Activated CD4-positive, alpha-beta T cell treated with anti-CD3 and anti-CD28 coated beads, Interleukin-2, amount 10 ng/mL, durations not matched to agents 7 days and 5 days (primary cell): ENCODE data around the gene MICAL1. TPM values are rescaled to one million over a fixed set of nuclear protein-coding genes. Genes with fewer than 3 reads are reported as not detected.

Experiments used
- CTCF ChIA-PET: fragments of 350-600 bp; sonication (Branson Sonifier 250); formaldehyde crosslinking; loops from one replicate; lab custom pipeline; 2021; ENCODE audit warnings: antibody characterized with exemption; lab: Charles Lee
- POLR2A ChIA-PET: fragments of 350-600 bp; sonication (Branson Sonifier 250); formaldehyde crosslinking; loops from one replicate; lab custom pipeline; 2021; ENCODE audit warnings: antibody characterized with exemption; lab: Charles Lee
- DNase-seq: peaks from one replicate; pipeline ENCODE4 v3.0.0-alpha.2; 2020
- H3K27ac Mint-ChIP-seq: one replicate; pipeline ENCODE4 v1.8.0; 2021; ENCODE audit warnings: mild to moderate bottlenecking, moderate library complexity, mixed read lengths
- H3K27me3 Mint-ChIP-seq: one replicate; pipeline ENCODE4 v1.8.0; 2021; ENCODE audit warnings: mixed read lengths
- H3K36me3 Mint-ChIP-seq: one replicate; pipeline ENCODE4 v1.8.0; 2021; ENCODE audit warnings: low read depth, mixed read lengths
- H3K4me1 Mint-ChIP-seq: one replicate; pipeline ENCODE4 v1.8.0; 2021; ENCODE audit warnings: mixed read lengths
- H3K4me3 Mint-ChIP-seq: one replicate; pipeline ENCODE4 v1.8.0; 2021; ENCODE audit warnings: mild to moderate bottlenecking, moderate library complexity, mixed read lengths
- H3K9me3 Mint-ChIP-seq: one replicate; pipeline ENCODE4 v1.8.0; 2021; ENCODE audit warnings: mixed read lengths
- total RNA-seq, 2 experiments: library from RNA; stranded (reverse); gene quantifications; one replicate each; pipeline ENCODE4 v1.2.3, GENCODE V29; 2021

MICAL1 gene
- total RNA-seq, 2 experiments from 2014 or later, result 93.1 to 98.3 TPM

GRCh38 chr6:109458774-109459531, 3.4 kb upstream of the MICAL1 start:
- ChIA-PET POLR2A (interaction anchor here (0.6 kb wide), 1 partner anchor 149 kb away, joined by 3 read pairs; no protein-coding TSS in a partner anchor), CTCF (interaction anchor here (0.8 to 11.8 kb wide), 6 partner anchors 11 to 246 kb away, joined by 3 to 81 read pairs (median 4); partner anchors contain the start of genes PPIL6 and SMPD2)
- Mint-ChIP-seq H3K9me3 (peaks cover 7% of the 10 kb centered on the region), H3K4me3 (no peak overlapping the region), H3K27me3 (no peaks in the 10 kb centered on the region), H3K27ac (peak overlapping the region; percentile 80), H3K36me3 (peaks cover 37% of the 10 kb centered on the region), H3K4me1 (peaks cover 64% of the 10 kb centered on the region)
- DNase-seq, result peak; percentile 50

GRCh38 chr6:109457562-109457996, 2.0 kb upstream of the MICAL1 start:
- Mint-ChIP-seq H3K4me1 (peaks cover 74% of the 10 kb centered on the region), H3K36me3 (peaks cover 32% of the 10 kb centered on the region), H3K27ac (peak overlapping the region; percentile 65), H3K27me3 (no peaks in the 10 kb centered on the region), H3K4me3 (peak overlapping the region; percentile 89), H3K9me3 (peaks cover 7% of the 10 kb centered on the region)
- POLR2A ChIA-PET, result no interaction called here
- DNase-seq, result no peak
- CTCF ChIA-PET, result interaction anchor here (0.7 to 11.8 kb wide), 5 partner anchors 13 to 248 kb away, joined by 3 to 81 read pairs (median 4); partner anchors contain the start of genes PPIL6 and SMPD2

- Mint-ChIP-seq H3K36me3 (peaks cover 32% of the 10 kb centered on the region), H3K9me3 (peaks cover 2% of the 10 kb centered on the region), H3K4me1 (peaks cover 73% of the 10 kb centered on the region), H3K4me3 (peak overlapping the region; percentile 89), H3K27me3 (no peaks in the 10 kb centered on the region), H3K27ac (peak overlapping the region; percentile 65)
- CTCF ChIA-PET, result interaction anchor here (0.7 to 11.8 kb wide), 6 partner anchors 7 to 74 kb away, joined by 3 to 81 read pairs (median 4); partner anchors contain the start of genes PPIL6 and SMPD2
- no peak for DNase-seq
- POLR2A ChIA-PET, result interaction anchor here (0.6 kb wide), 1 partner anchor 22 kb away, joined by 3 read pairs; no protein-coding TSS in a partner anchor
Measured at GRCh38 chr6:109456710-109457561, 1.4 kb upstream of the MICAL1 start.

GRCh38 chr6:109456111-109456583, 575 bp upstream of the MICAL1 start:
- CTCF ChIA-PET, result interaction anchor here (0.7 to 11.8 kb wide), 5 partner anchors 8 to 73 kb away, joined by 3 to 81 read pairs (median 3); partner anchors contain the start of genes PPIL6 and SMPD2
- Mint-ChIP-seq H3K27ac (peak overlapping the region; percentile 62), H3K4me1 (peaks cover 72% of the 10 kb centered on the region), H3K4me3 (peak overlapping the region; percentile 89), H3K36me3 (peaks cover 32% of the 10 kb centered on the region), H3K27me3 (no peaks in the 10 kb centered on the region), H3K9me3 (no peaks in the 10 kb centered on the region)
- POLR2A ChIA-PET, result interaction anchor here (0.6 to 1.2 kb wide), 2 partner anchors 22 to 35 kb away, joined by 3 to 5 read pairs; no protein-coding TSS in a partner anchor
- DNase-seq, result no peak

- H3K4me3 Mint-ChIP-seq, result peak overlapping the region; percentile 89
- ChIA-PET POLR2A (interaction anchor here (0.6 to 2.1 kb wide), 3 partner anchors 17 to 37 kb away, joined by 5 to 9 read pairs (median 7); partner anchors contain the start of gene ZBTB24), CTCF (interaction anchor here (0.6 to 11.8 kb wide), 6 partner anchors 10 to 267 kb away, joined by 3 to 81 read pairs (median 4); partner anchors contain the start of genes PPIL6 and SMPD2)
- peak; percentile 80 for DNase-seq
- peaks cover 75% of the 10 kb centered on the region for H3K4me1 Mint-ChIP-seq
- peaks cover 38% of the 10 kb centered on the region for H3K36me3 Mint-ChIP-seq
- H3K9me3 Mint-ChIP-seq, result peaks cover 3% of the 10 kb centered on the region
- peak overlapping the region; percentile 95 for H3K27ac Mint-ChIP-seq
- no peaks in the 10 kb centered on the region for H3K27me3 Mint-ChIP-seq
Measured at GRCh38 chr6:109454496-109455436, 806 bp downstream of the MICAL1 start.

GRCh38 chr6:109453594-109454495, 1.7 kb downstream of the MICAL1 start:
- peak overlapping the region; percentile 89 for H3K4me3 Mint-ChIP-seq

GRCh38 chr6:109453156-109453555, 2.4 kb downstream of the MICAL1 start:
- ChIA-PET POLR2A (interaction anchor here (2.1 kb wide), 1 partner anchor 29 kb away, joined by 7 read pairs; the partner anchor contains the start of gene ZBTB24), CTCF (interaction anchor here (0.6 to 11.8 kb wide), 4 partner anchors 9 to 253 kb away, joined by 3 to 81 read pairs (median 4); partner anchors contain the start of genes PPIL6 and SMPD2)
- H3K27ac Mint-ChIP-seq, result peak overlapping the region; percentile 46

More at GRCh38 chr6:109453594-109454495, 1.7 kb downstream of the MICAL1 start:
- H3K27me3 Mint-ChIP-seq, result no peaks in the 10 kb centered on the region
- no peak for DNase-seq
- H3K36me3 Mint-ChIP-seq, result peaks cover 40% of the 10 kb centered on the region
- CTCF ChIA-PET, result interaction anchor here (0.6 to 11.8 kb wide), 5 partner anchors 9 to 266 kb away, joined by 3 to 81 read pairs (median 4); partner anchors contain the start of genes PPIL6 and SMPD2
- H3K27ac Mint-ChIP-seq, result peak overlapping the region; percentile 95
- peaks cover 74% of the 10 kb centered on the region for H3K4me1 Mint-ChIP-seq
- POLR2A ChIA-PET, result interaction anchor here (0.7 to 2.1 kb wide), 2 partner anchors 29 to 218 kb away, joined by 4 to 7 read pairs; partner anchors contain the start of gene ZBTB24
- peaks cover 3% of the 10 kb centered on the region for H3K9me3 Mint-ChIP-seq

GRCh38 chr6:109452181-109452580, 3.4 kb downstream of the MICAL1 start:
- H3K4me3 Mint-ChIP-seq, result no peak overlapping the region
- peaks cover 3% of the 10 kb centered on the region for H3K9me3 Mint-ChIP-seq
- no peaks in the 10 kb centered on the region for H3K27me3 Mint-ChIP-seq
- peaks cover 66% of the 10 kb centered on the region for H3K4me1 Mint-ChIP-seq
- H3K36me3 Mint-ChIP-seq, result peaks cover 38% of the 10 kb centered on the region
- CTCF ChIA-PET, result interaction anchor here (11.8 kb wide), 1 partner anchor 8 kb away, joined by 81 read pairs; the partner anchor contains the start of genes PPIL6 and SMPD2
- DNase-seq, result no peak
- peak overlapping the region; percentile 79 for H3K27ac Mint-ChIP-seq
- POLR2A ChIA-PET, result interaction anchor here (0.7 kb wide), 1 partner anchor 112 kb away, joined by 3 read pairs; no protein-coding TSS in a partner anchor

More at GRCh38 chr6:109453156-109453555, 2.4 kb downstream of the MICAL1 start:
- Mint-ChIP-seq H3K27me3 (no peaks in the 10 kb centered on the region), H3K36me3 (peaks cover 42% of the 10 kb centered on the region), H3K4me1 (peaks cover 72% of the 10 kb centered on the region), H3K4me3 (peak overlapping the region; percentile 89), H3K9me3 (peaks cover 3% of the 10 kb centered on the region)
- DNase-seq, result no peak

- Mint-ChIP-seq H3K9me3 (peaks cover 3% of the 10 kb centered on the region), H3K4me3 (no peak overlapping the region), H3K27ac (no peak overlapping the region), H3K36me3 (peaks cover 40% of the 10 kb centered on the region), H3K27me3 (no peaks in the 10 kb centered on the region), H3K4me1 (peaks cover 58% of the 10 kb centered on the region)
- ChIA-PET CTCF (interaction anchor here (1.4 to 11.8 kb wide), 2 partner anchors 7 to 29 kb away, joined by 3 to 81 read pairs; partner anchors contain the start of genes PPIL6 and SMPD2), POLR2A (no interaction called here)
- no peak for DNase-seq
Measured at GRCh38 chr6:109451376-109451775, 4.2 kb downstream of the MICAL1 start.

- Mint-ChIP-seq H3K36me3 (peaks cover 44% of the 10 kb centered on the region), H3K4me3 (no peak overlapping the region), H3K27ac (no peak overlapping the region), H3K9me3 (peaks cover 3% of the 10 kb centered on the region), H3K27me3 (no peaks in the 10 kb centered on the region), H3K4me1 (peaks cover 56% of the 10 kb centered on the region)
- no peak for DNase-seq
- POLR2A ChIA-PET, result no interaction called here
- CTCF ChIA-PET, result interaction anchor here (0.7 to 11.8 kb wide), 5 partner anchors 6 to 371 kb away, joined by 3 to 81 read pairs (median 3); partner anchors contain the start of genes PPIL6 and SMPD2
Measured at GRCh38 chr6:109450801-109451200, 4.8 kb downstream of the MICAL1 start.
